GM12873 (cell line): ENCODE measurements around the gene HAP1.

Experiments
- TF ChIP-seq, protein P1 (sequence below): IDR thresholded peaks from 2 replicates; pipeline ENCODE4 v1.5.1; 2012; ENCODE audit warnings: low read depth, mild to moderate bottlenecking, moderate library complexity, low read length, control low read depth; ENCODE audit not compliant: insufficient read depth; ENCODE audit errors: missing control alignments

Gene HAP1

DNA sequence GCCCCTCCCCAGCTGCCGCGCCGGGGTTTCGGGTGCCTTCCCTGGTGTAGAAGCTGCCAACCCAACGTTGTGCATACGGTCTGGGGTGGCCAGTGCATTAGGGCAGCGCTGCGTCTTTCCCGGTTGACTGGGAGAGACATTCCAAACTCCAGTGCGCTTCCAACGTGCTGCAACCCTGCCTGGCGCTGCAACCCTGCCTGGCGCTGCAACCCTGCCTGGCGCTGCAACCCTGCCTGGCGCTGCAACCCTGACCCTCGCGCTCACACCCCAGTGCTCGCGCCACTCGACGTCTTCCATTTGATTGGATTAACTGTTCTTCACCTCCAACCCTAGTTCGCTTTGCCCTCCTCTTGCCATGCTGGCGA is 488 bp upstream of the HAP1 start:
- TF ChIP-seq, protein P1, sequence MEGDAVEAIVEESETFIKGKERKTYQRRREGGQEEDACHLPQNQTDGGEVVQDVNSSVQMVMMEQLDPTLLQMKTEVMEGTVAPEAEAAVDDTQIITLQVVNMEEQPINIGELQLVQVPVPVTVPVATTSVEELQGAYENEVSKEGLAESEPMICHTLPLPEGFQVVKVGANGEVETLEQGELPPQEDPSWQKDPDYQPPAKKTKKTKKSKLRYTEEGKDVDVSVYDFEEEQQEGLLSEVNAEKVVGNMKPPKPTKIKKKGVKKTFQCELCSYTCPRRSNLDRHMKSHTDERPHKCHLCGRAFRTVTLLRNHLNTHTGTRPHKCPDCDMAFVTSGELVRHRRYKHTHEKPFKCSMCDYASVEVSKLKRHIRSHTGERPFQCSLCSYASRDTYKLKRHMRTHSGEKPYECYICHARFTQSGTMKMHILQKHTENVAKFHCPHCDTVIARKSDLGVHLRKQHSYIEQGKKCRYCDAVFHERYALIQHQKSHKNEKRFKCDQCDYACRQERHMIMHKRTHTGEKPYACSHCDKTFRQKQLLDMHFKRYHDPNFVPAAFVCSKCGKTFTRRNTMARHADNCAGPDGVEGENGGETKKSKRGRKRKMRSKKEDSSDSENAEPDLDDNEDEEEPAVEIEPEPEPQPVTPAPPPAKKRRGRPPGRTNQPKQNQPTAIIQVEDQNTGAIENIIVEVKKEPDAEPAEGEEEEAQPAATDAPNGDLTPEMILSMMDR: no peak

DNA sequence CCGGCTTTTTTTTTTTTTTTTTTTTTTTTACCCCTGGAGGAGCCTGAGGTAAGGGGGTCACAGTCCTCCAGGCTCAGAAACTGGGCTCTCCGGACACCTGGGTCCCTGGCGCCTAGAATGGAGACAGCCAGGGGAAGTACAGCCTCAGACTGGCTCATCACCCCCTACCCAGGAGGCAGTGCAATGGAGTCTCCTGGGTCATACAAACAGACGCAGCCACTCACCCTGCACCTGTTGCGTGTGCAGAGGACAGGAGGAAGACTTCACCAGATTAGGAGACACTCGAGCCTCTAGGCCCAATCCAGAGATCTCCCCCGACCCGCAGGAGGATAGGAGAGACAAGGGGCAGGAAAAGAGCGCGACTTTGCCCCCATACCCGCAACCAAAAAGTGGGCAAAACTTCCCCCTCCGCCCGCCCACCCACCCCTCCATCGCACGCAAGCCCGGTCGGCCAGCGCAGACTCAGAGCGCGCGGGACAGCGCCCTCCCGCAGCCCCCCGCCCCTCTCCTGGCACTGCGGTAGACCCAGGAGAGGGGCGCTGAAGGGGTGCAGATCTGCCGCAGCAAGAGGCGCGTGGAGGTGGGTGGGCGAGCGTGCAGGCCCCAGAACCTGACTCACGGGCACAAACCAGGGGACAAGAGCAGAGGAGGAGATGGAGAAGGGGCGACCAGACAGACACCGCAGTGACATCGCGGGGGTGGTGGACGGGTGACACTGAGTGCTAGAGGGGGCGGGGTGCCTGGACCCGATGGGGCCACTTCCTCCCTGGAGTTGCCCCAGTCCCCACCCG is 900 bp downstream of the HAP1 start:
- TF ChIP-seq, protein P1: no peak

DNA sequence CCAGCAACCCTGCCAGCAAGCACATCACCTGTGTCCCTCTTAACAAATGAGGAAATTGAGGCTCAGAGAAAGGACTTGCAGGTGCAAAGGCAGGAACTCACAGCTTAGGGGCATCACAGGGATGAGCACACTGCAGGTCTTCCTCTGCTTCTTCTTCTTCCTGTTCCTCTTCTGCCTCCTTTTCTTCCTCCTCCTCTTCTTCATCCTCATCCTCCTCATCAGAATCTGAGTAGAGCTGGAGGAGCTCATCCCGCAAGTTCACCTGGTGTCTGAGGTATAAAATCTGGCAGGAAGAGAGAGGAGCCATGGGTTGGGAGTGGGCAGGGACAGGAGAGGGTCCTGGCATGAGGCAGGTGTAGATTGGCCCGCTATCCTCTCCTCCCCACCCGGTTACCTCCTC is 2.6 kb downstream of the HAP1 start:
- TF ChIP-seq, protein P1: no peak

DNA sequence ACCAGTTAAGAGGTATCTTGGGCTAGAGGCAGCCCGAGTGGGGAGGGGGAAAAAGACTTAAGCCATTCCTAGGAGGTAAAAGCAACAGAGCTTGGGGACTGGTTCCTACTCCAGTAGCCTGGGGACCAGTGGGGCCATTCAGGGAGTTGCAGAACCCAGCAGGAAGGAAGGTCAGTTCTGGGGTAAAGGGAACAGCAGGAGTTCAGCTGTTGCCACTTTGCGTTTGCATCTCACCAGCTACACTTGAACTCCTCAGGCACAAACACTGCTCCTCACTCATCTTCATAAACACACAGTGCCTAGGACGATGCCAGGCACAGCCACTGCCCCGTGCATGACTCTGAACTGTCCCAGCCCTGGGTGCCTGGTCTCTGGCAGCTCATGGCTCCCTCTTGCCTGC is 4.0 kb downstream of the HAP1 start:
- TF ChIP-seq, protein P1: no peak

DNA sequence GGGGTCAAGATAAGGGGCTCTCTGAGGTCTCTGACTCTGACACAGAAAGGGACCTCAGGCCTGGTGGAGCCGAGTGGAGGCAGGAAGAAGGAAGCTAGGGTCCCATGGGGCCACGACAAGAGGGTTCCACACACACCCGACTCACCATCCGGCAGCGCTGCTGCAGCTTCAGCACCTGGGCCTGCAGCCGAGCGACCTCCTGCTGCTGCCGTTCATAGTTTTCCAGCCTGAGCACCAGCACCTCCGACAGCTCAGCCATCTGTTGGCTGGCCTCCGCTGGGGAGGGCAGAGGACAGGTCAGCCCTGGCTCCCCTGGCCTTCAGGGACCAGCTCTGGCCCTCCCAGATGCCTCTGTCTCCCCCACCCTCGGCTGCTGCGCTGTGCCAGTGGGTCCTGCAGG is 6.4 kb downstream of the HAP1 start:
- TF ChIP-seq, protein P1: no peak

DNA sequence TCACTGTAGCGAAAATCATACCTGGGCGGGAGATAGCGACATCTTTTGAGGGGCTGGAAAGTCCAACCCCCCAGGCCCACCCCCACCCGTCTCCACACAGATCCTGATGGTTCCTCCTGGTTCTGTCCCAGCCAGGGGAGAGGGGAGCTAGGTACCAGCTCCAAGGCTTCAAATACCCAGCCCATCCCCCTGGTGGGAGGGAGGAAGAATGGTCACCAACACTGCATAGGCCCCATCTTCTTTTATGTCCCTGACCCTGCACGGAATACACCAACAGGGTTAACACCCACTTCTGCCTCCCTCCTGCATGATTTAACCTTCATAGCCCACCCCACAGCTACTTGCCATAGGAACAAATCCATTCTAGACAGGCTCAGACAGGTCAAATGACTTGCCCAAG is 9.3 kb downstream of the HAP1 start:
- TF ChIP-seq, protein P1: no peak

DNA sequence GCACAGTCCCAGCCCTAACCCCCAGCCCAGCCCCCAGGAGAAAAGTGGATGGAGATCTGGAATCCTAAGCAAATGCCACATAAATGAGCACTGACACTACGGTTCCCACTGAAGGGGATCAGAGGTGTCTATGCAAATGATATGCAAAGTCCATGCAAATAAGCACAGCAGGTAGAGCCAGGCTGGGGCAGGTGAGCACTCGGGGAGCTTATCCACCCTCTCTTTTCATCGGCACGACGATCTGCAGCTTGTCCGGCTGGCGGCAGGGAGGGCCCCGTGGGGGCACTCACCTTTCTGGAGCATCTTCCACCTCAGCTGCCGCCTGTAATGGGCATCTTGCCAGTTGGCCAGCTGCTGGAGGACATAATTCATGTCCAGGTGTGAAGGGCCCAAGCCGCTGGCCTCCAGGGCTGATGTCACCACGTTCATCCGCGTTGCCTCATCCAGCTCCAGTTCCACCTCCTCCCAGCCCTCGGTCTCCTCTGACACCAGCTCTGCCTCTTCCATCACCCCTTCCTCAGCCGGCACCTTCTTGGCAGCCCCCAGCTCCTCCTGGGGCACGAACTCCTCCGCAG is 9.9 kb downstream of the HAP1 start:
- TF ChIP-seq, protein P1: no peak
